Embryonic facial prominence (tissue), 1 donor: ENCODE results near the gene ALKBH2.
A peak's percentile ranks its signal among the peaks of the same experiment; 100 is the strongest.
"Not testable (repeated sequence)": the region's sequence is repeated elsewhere in the genome, so short reads cannot be mapped to it uniquely, and the experiment has no call there.

Source experiments
- DNase-seq: peaks from one replicate; pipeline ENCODE4 v3.0.0-alpha.2; 2016; ENCODE audit errors: extremely low spot score

The ALKBH2 gene

DNA sequence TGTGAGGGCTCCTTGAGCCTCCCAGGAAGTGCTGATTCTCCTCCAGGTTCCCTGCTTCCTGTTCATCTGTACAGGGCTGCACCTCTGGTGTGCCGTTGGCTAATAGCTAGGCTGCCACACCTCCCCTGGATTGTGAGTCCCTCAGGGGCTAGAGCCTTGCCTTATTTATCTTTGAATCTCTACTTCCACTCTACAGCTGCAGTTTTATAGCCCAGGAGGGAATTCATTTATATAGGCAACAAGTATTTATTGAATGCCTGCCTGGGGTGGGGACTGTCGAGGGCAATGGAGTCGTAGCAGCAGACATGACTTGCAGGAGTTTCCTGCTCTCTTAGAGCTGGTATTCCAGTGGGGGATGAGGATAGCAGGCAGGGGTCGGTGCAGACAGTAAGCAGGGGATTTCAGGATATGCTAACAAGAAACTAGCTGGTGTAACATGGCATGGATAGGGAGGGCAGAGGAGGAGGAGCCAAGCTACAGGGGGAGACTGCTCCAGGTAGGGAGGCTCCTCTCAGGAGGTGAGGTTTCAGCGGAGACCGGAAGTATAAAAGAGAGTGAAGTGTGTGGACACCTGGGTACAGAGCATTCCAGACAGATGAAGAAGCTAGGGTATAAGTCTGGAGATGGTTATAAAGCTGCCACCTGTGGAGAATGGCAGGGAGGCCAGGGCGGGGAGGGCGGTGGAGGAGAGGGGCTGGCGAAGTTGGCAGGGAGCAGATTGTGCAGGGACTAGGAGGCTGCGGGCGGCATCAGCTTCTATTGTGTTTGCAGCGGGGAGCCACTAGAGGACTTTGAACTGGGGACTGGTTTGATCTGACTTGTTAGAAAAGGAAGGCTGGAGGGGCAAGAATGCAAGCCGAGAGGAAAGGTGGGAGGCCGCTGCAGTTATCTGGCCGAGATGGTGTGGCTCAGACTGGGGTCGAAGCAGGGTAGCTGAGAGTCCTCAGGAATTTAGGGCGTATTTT, 23.7 kb downstream of the ALKBH2 start:
- no peak for DNase-seq

DNA sequence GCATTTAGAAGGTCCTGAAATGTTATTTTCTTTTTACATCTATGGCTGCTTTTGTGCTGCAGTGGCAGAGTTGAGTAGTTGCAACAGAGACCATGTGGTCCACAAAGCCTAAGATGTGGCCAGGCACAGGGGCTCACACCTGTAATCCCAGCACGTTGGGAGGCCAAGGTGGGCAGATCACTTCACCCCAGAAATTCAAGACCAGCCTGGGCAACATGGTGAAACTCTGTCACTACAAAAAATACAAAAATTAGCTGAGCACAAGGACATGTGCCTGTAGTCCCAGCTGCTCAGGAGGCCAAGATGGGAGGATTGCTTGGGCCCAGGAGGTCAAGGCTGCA, 27.4 kb downstream of the ALKBH2 start:
- DNase-seq, result no peak

DNA sequence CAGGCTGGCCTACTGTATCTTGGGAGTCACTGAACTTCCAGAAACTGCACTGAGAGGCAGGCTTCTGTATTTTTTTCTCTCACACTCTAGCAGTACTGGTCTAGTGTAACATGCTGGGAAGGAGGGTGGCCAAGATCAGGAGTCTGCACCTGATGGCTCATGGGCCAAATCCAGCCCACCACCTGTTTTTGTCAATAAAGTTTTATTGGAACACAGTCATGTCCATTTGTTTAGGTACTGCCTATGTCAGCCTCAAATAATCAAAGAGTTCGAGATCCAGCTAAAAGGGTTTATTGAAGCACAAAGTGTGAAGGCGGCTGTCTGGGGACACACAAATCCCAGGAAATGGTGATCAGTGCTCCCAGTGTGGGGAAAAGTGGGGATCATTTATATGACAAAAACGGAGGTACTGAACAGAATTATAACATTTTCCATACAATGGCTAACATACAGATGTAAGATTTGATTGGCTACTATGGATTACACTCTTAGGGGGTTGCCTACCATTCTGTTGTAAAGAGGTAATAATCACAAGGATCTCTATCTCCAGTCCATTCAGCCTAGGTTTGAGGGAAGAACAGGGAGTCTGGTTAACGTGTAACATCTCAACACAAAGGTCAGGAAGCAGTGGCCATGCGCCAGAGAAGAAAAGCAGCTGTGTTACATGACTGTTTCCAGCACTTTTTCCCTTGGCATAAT, 28.0 kb downstream of the ALKBH2 start:
- no peak for DNase-seq

DNA sequence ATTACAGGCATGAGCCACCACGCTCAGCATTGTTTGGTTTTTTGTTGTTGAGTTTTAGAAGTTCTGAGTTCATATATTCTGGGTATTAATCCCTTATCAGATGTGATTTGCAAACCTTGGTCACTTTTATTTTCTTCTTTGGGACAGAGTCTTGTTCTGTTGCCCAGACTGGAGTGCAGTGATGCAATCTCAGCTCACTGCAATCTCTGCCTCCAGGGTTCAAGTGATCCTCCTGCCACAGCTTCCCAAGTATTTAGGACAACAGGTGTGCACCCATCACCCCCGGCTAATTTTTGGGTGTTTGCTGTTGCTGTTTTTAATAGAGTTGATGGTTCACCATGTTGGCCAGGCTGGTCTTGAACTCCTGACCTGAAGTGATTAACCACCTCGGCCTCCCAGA, 29.1 kb downstream of the ALKBH2 start:
- DNase-seq, result no peak

DNA sequence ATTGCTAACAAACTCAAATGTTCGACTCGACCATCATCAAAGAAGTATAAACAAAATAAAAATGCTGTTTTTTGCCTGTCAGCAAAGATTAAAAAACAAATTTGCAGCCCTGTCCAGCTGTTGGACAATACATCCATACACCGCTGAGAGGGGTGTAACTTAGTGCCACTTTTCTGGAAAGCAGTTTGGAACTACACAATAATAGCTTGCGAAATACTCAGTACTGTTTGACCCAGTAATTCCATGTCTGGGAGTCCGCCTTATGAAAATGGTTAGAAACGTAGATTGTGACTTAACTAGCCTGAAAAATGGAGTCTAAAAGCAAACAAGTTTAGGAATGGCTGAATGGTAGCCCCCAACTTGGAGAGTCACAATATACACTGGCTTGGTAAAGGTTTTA, 34.5 kb downstream of the ALKBH2 start:
- no peak for DNase-seq

DNA sequence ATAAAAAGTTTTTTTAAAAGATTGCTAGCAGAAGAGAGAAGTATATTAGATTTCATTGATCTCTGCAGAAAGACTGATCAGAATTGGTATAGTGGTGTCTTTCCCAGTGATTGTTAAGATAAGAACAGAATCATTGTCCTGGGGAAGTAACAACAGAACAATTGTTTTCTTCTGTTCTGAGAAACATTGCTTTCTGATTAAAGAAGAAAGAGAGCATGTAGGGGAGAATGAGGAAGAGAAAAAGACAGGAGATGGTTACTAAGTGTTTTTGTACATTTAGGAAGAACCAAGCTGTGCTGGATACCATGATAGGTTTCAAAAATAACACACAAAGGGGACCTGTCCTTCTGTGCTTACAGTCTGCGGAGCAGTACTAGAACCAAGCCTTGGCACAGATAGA, 35.9 kb downstream of the ALKBH2 start:
- DNase-seq, result no peak

DNA sequence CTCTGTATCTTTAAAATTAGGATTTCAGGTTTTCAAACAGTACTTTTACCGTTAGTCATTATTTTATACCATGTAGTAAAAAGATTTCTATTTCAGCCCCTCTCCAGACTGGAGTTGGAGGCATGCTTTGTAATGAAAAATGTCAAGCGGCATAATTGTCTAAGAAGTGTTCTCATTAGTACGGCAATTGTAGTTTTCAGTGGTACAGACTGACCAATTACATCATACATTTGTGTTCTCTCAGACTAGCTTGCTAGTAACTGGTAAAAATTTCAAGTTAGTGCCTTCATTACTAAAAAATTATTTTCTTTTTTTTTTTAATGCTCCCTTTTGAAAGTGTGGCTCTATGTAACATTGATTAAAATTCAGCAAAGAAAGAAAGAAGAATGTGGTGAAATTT, 36.4 kb downstream of the ALKBH2 start:
- DNase-seq, result no peak

DNA sequence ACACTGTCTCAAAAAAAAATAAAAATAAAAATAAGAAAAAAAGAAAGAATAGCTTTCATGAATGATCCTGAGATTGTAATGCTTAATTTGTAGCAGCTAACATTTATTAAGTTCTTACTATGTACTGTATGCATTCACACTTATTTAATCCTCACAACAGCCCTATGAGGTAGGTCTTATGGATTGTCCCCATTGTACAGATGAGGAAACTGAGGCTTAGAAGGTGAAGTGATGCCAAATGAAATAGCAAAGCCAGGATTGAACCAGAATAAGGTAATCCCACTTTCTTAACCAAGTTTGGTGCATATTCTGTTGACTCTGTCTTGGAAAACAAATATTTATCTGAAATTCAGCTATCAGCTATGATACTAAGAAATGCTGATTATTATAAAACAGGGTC, 38.8 kb downstream of the ALKBH2 start:
- no peak for DNase-seq

DNA sequence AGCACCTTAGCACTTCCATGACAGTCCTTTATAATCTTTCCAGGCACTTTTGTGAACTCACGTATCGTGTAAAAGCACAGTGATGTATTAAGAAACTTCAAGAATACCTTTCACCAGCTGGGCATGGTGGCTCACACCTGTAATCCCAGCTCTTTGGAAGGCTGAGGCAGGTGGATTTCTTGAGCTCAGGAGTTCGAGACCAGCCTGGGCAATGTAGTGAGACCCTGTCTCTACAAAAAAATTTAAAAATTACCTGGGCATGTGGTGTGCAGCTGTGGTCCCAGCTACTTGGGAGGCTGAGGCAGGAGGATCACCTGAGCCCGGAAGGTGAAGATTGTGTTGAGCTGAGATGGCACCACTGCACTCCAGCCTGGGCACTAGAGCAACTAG, 39.2 kb downstream of the ALKBH2 start:
- DNase-seq, result not testable (repeated sequence)

DNA sequence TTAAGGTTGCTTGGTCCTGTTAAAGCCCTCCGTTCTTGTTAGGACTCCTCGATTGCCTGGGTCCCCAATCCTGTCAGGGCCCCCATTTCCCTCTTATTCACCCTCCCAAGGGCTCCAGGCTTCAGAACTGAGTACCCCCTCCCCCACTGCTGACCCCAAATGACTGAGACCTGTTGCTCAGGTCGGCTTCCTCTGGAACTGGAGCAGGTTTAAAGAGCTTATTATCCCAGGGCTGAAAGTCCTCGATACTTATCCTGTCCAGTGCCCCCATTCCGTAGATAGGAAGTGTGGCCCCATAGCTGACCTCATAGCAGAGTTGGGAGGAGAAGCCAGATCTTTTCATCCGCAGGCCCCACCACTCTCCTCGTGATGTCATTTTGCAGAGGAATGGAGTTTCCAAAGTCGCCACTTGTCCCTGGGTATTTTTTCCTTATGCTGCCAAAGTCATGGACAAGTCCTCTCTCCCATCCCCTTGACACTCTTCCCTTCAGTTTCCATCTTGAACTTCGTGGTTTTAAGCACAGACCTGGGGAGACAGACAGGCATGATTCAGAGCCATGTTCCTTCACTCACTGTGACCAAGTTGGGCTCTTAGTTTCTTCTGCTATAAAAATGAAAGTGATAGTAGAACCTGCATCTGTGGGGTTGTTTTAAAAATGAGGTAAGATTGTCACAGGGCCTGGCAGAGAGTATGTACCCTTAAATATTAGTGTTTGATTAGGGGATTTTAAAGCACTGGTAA, 39.7 kb downstream of the ALKBH2 start:
- no peak for DNase-seq

DNA sequence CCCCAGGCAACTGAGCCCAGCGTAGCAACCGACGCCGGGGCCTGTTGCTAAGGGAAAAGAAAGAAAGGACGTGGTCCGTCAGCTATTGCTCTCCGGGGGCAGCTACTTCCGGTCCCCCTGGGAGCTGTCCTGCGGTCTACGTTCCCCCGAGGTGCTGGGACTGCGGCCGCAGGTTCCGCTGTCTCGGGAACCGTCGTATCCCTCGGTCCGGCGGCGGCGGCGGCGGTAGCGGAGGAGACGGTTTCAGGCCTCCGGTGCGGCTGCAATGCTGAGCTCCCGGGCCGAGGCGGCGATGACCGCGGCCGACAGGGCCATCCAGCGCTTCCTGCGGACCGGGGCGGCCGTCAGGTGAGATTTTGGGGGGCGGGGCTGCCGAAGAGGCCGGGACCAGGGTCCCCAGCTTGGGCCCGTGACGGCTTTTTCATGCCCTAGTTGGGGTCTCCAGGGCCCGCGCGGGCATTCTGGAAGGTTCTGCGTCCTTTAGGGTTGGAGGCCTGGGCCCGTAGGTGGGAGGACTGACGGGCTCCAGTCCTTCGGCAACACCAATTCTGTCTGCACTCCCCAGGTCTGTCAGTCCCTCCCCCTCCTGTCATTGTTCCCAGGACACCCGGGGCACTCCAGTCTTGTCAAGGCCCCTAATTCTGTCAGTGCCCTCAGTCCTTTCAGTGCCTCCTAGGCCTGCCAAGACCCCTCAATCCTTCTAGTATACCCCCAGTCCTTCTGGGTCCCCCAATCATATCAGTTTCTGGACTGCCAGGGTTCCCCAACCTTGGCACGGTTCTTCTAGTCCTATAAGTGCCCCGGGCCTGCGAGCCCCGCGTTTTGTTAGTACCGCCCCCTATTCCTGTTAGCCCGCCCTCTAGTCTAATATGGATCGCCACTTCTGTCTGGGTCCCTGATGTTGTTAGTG, 40.6 kb downstream of the ALKBH2 start, which contains the start of gene USP30:
Gene USP30 (plus strand): TSS at position 163 of the 910 bp plus-strand sequence. CDS start 103 bp downstream, at position 266.
- peak; percentile 84 for DNase-seq

DNA sequence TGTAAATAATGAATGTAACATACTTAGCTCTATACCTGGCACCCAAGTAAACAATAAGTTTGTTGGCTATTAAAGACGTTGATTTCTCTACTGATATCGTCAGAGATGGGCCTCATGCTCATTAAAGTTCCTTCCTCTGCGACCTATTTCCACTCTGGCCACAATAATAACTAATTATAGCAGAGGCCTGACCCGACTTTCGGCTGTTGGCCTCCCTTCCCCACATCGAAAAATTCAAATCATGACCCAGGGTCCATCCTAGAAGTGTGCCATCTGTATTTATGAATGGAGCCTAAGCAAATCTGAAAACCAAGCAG, 41.2 kb downstream of the ALKBH2 start:
- no peak for DNase-seq

DNA sequence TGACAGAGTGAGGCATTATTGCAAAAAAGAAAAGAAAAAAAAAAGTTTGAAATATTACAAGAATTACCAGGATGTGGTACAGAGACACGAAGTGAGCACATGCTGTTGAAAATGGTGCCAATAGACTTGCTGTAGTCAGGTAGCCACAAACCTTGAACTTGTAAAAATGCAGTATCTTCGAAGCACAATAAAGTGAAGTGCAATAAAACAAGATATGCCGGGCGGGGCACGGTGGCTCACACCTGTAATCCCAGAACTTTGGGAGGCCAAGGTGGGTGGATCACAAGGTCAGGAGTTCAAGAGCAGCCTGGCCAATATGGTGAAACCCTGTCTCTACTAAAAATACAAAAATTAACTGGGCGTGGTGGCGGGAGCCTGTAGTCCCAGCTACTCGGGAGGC, 43.5 kb downstream of the ALKBH2 start:
- not testable (repeated sequence) for DNase-seq

DNA sequence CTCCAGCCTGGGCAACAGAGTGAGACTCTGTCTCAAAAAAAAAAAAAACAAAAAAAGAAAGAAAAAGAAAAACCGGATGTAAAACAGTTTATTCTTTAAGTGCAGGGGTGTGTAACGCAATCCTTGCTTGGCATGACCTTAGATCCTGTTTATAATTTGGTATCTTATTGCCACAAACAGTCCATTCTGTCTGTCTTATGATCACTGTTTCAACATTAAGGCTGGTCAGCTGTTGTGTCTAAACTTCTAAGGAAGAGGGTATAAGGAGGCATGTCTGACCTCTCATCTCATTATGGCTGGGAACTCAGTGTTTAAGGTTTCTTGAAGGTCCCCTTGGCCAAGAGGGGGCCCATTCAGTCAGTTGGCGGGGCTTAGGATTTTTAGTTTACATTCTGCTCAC, 44.6 kb downstream of the ALKBH2 start:
- not testable (repeated sequence) for DNase-seq

DNA sequence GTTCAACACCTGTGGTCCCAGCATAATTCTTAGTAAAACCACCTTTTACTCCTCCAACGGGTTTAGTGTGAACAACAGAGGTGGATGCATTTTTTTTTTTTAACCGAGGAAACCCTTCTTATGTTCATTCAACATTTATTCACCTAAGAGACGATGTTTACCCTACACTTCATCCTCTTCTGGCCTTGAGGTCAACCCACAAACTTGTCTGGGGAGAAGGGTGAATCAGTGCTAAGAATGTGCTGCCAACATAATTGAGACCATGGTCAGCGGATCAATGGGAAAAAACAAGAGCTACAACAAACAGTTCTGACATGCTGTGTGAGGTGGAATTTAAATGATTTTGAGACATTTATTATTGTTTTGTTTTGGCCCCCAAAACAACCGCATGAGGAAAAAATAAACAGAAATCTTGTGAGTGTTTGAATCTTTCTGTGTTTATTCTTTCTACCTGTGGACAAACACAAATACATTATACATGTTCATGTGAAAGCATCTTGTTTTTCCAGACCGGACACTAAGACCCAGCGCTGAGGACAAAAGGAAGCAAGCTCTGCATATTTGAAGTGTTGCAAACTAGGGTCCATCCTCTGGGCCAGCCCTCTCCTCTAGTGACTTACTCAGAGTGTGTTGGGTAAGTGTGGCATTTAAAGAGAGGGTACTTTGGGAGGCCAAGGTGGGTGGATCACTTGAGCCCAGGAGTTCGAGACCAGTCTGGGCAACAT, 46.0 kb downstream of the ALKBH2 start:
- no peak for DNase-seq

DNA sequence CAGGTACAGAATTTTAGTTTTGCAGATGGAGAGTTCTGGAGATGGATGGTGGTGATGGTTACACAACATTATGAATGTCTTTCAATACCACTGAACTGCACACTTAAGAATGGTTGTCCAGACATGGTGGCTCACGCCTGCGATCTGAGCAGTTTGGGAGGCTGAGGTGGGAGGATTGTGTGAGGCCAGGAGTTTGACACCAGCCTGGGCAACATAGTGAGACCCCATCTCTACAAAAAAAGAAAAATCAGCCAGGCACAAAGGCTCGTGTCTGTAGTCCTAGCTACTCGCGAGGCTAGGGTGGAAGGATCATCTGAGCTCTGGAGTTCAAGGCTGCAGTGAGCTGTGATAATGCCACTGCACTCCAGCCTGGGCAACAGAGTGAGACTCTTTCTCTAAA, 49.0 kb downstream of the ALKBH2 start:
- DNase-seq, result no peak
